HepG2 (cell line): ENCODE measurements around the gene ZDHHC7. TPM values are rescaled to one million over a fixed set of nuclear protein-coding genes. Genes with fewer than 3 reads are reported as not detected.

ENCODE experiments used
- ATAC-seq: fragments of 200-7000 bp; cut with Tn5 transposase; 3 replicates; pipeline ENCODE4 v1.9.1; 2020; ENCODE audit warnings: mild to moderate bottlenecking, moderate library complexity
- BruUV-seq: library from RNA; stranded (reverse); fragments of 400-500 nt; replicated peaks from 2 replicates; lab custom pipeline; 2021; lab: Mats Ljungman, UMichigan
- CTCF ChIA-PET: fragments of 300-600 bp; formaldehyde crosslinking; extraction: SDS; loops from one replicate; lab custom pipeline; 2021; ENCODE audit warnings: low total read pairs, inconsistent platforms, low intra/inter-chr PET ratio; lab: Yijun Ruan, JAX
- POLR2A ChIA-PET: fragments of 350-600 bp; sonication (Branson Sonifier 250); formaldehyde crosslinking; loops from one replicate; lab custom pipeline; 2020; ENCODE audit warnings: antibody characterized with exemption, inconsistent platforms; lab: Yijun Ruan, JAX
- DNase-seq: peaks from one replicate; pipeline ENCODE4 v3.0.0-alpha.2; 2015; ENCODE audit warnings: low spot score
- FAIRE-seq: peaks from 3 replicates; lab custom pipeline; 2011; peaks lifted over from hg19 to GRCh38; lab: Jason Lieb, UNC
- H2AFZ ChIP-seq: one replicate; pipeline ENCODE4 v1.6.1; 2011; ENCODE audit warnings: low read length, inconsistent platforms
- H3K27ac ChIP-seq: fragments of 300-600 bp; 3 replicates; pipeline ENCODE4 v1.8.0; 2011; ENCODE audit warnings: mixed run types, mild to moderate bottlenecking, mixed read lengths, low read length, inconsistent platforms; ENCODE audit not compliant: insufficient read depth; ENCODE audit errors: extremely low read length
- H3K27me3 ChIP-seq, 2 experiments: fragments of 200-600 bp in 1 of 2; 2 replicates in 1 of 2; 3 replicates in 1 of 2; pipeline versions ENCODE4 v1.6.0 to v1.8.0; 2011; ENCODE audit warnings: low read length in 2 of 2, mild to moderate bottlenecking in 2 of 2, moderate library complexity in 2 of 2, inconsistent platforms in 1 of 2; ENCODE audit not compliant: insufficient read depth in 2 of 2, control insufficient read depth in 1 of 2
- H3K36me3 ChIP-seq, 2 experiments: fragments of 200-600 bp in 1 of 2; replicated peaks in 1 of 2; 2 replicates in 1 of 2; 3 replicates in 1 of 2; pipeline versions ENCODE4 v1.5.1 to v1.8.0; 2011; ENCODE audit warnings: low read length in 2 of 2, inconsistent platforms in 1 of 2; ENCODE audit not compliant: insufficient read depth in 2 of 2, control insufficient read depth in 1 of 2
- H3K4me1 ChIP-seq: 2 replicates; pipeline ENCODE4 v1.5.1; 2012; ENCODE audit warnings: low read length, inconsistent platforms; ENCODE audit not compliant: insufficient read depth
- H3K4me2 ChIP-seq: 2 replicates; pipeline ENCODE4 v1.6.0; 2011; ENCODE audit warnings: low read depth, low read length, inconsistent platforms
- H3K4me3 ChIP-seq, 3 experiments: fragments of 200-600 bp in 1 of 3; sonication (generic), shearing (Covaris generic) in 1 of 3; replicated peaks in 1 of 3; 2 replicates each; pipeline ENCODE4 v1.5.1; 2011 to 2016; ENCODE audit warnings: low read length in 3 of 3, inconsistent platforms in 2 of 3, low read depth in 2 of 3, mild to moderate bottlenecking in 2 of 3, control low read depth in 1 of 3, mixed read lengths in 1 of 3; ENCODE audit not compliant: insufficient read depth in 1 of 3
- H3K79me2 ChIP-seq: one replicate; pipeline ENCODE4 v1.6.1; 2011; ENCODE audit warnings: low read length, inconsistent platforms; ENCODE audit not compliant: insufficient read depth
- H3K9ac ChIP-seq: 2 replicates; pipeline ENCODE4 v1.6.0; 2011; ENCODE audit warnings: mild to moderate bottlenecking, low read depth, low read length, inconsistent platforms; ENCODE audit not compliant: insufficient read depth
- H3K9me3 ChIP-seq: 2 replicates; pipeline ENCODE4 v1.5.1; 2012; ENCODE audit warnings: mild to moderate bottlenecking, low read length
- H4K20me1 ChIP-seq: 2 replicates; pipeline ENCODE4 v1.6.0; 2011; ENCODE audit warnings: inconsistent platforms, mild to moderate bottlenecking, low read length, moderate library complexity; ENCODE audit not compliant: insufficient read depth
- ARID2 ChIP-seq: sonication (generic); formaldehyde crosslinking; IDR thresholded peaks from 2 replicates; pipeline ENCODE4 v1.8.1; 2022; ENCODE audit warnings: mild to moderate bottlenecking, missing genetic modification reagents, borderline replicate concordance
- ARID3A ChIP-seq: IDR thresholded peaks from 2 replicates; pipeline ENCODE4 v1.6.1; 2012; ENCODE audit warnings: low read depth, low read length, improper control_type of control experiment
- ATF5 ChIP-seq: sonication (generic); formaldehyde crosslinking; IDR thresholded peaks from 2 replicates; pipeline ENCODE4 v1.4.0; 2020; ENCODE audit warnings: mild to moderate bottlenecking, low read depth, missing genetic modification reagents
- KAT8 ChIP-seq: IDR thresholded peaks from 2 replicates; pipeline ENCODE4 v1.6.1; 2016; ENCODE audit warnings: missing genetic modification reagents, missing compliant biosample characterization
- MTA1 ChIP-seq: sonication (generic); formaldehyde crosslinking; IDR thresholded peaks from 2 replicates; pipeline ENCODE4 v1.4.0; 2020; ENCODE audit warnings: missing genetic modification reagents, mild to moderate bottlenecking, borderline replicate concordance
- ONECUT2 ChIP-seq: sonication (generic); formaldehyde crosslinking; IDR thresholded peaks from 2 replicates; pipeline ENCODE4 v1.4.0; 2020; ENCODE audit warnings: missing genetic modification reagents
- RFX5 ChIP-seq: IDR thresholded peaks from 2 replicates; pipeline ENCODE4 v1.6.1; 2011; ENCODE audit warnings: low read depth, low read length, improper control_type of control experiment
- THAP8 ChIP-seq: sonication (generic); formaldehyde crosslinking; IDR thresholded peaks from 2 replicates; pipeline ENCODE4 v1.5.1; 2020; ENCODE audit warnings: missing genetic modification reagents, mild to moderate bottlenecking, borderline replicate concordance
- ZBTB21 ChIP-seq: sonication (generic); formaldehyde crosslinking; IDR thresholded peaks from 2 replicates; pipeline ENCODE4 v1.4.0; 2020; ENCODE audit warnings: missing genetic modification reagents
- ZFP36L2 ChIP-seq: sonication (generic); formaldehyde crosslinking; IDR thresholded peaks from 2 replicates; pipeline ENCODE4 v1.4.0; 2020; ENCODE audit warnings: missing genetic modification reagents
- ZFP41 ChIP-seq: sonication (generic); formaldehyde crosslinking; IDR thresholded peaks from 2 replicates; pipeline ENCODE4 v1.4.0; 2020; ENCODE audit warnings: mild to moderate bottlenecking, missing genetic modification reagents, borderline replicate concordance
- ZNF34 ChIP-seq: sonication (generic); formaldehyde crosslinking; IDR thresholded peaks from 2 replicates; pipeline ENCODE4 v1.4.0; 2020; ENCODE audit warnings: mild to moderate bottlenecking, missing genetic modification reagents, borderline replicate concordance
- ZNF414 ChIP-seq: sonication (generic); formaldehyde crosslinking; IDR thresholded peaks from 2 replicates; pipeline ENCODE4 v1.5.0; 2020; ENCODE audit warnings: missing genetic modification reagents
- ZNF441 ChIP-seq: sonication (generic); formaldehyde crosslinking; IDR thresholded peaks from 2 replicates; pipeline ENCODE4 v1.7.0; 2021; ENCODE audit warnings: missing genetic modification reagents, borderline replicate concordance
- ZNF543 ChIP-seq: sonication (generic); formaldehyde crosslinking; IDR thresholded peaks from 2 replicates; pipeline ENCODE4 v1.4.0; 2020; ENCODE audit warnings: mild to moderate bottlenecking, missing genetic modification reagents
- ZNF552 ChIP-seq: sonication (generic); formaldehyde crosslinking; IDR thresholded peaks from 2 replicates; pipeline ENCODE4 v1.9.0; 2022; ENCODE audit warnings: missing genetic modification reagents, mild to moderate bottlenecking, borderline replicate concordance
- ZNF569 ChIP-seq: sonication (generic); formaldehyde crosslinking; IDR thresholded peaks from 2 replicates; pipeline ENCODE4 v1.5.0; 2020; ENCODE audit warnings: mild to moderate bottlenecking, missing genetic modification reagents, moderate library complexity, borderline replicate concordance
- ZNF761 ChIP-seq: sonication (generic); formaldehyde crosslinking; conservative IDR thresholded peaks from 2 replicates; pipeline ENCODE4 v1.4.0; 2020; ENCODE audit warnings: mild to moderate bottlenecking, missing genetic modification reagents
- WGBS: methylation state at CpG from one replicate; pipeline ENCODE4 v1.1.6; 2017; ENCODE audit warnings: low lambda C conversion rate; 5-methylcytosine and 5-hydroxymethylcytosine counted together
- in situ Hi-C: cut with HindIII; loops from 2 replicates; pipeline ENCODE4 v1.10.0; 2017; ENCODE audit warnings: low pct_unique_long_range_greater_than_20kb; ENCODE audit not compliant: extremely low pct_ligation_motif_present
- intact Hi-C: fragments of 100-400 bp; cut with micrococcal nuclease; formaldehyde crosslinking; loops from one replicate; pipeline ENCODE4 v1.10.0; 2022; ENCODE audit not compliant: unreplicated experiment
- polyA plus RNA-seq, 8 experiments: library from polyadenylated mRNA; depleted of rRNA in 3 of 8; stranded (reverse) in 7 of 8; unstranded in 1 of 8; fragments of >200 nt; fragmentation: Illumina TruSeq in 4 of 8; extraction: Trizol in 4 of 8; gene quantifications; 2 replicates each; pipeline versions ENCODE4 v1.2.1 to v1.2.3, GENCODE V29; 2011 to 2016; ENCODE audit warnings: low read depth in 4 of 8, missing spikeins in 1 of 8, mixed read lengths in 1 of 8; ENCODE audit not compliant: insufficient read depth in 1 of 8
- total RNA-seq, 5 experiments: library from RNA; depleted of rRNA; stranded (reverse); fragments of >200 nt; fragmentation: Illumina TruSeq; extraction: Trizol; gene quantifications; 2 replicates each; pipeline ENCODE4 v1.2.3, GENCODE V29; 2016; ENCODE audit warnings: low read depth in 1 of 5

The ZDHHC7 gene
- total and polyA plus RNA-seq, 2 of the 13 experiments (the other 11 are each of a cell fraction or from before 2014, with no cell fraction given), result 46.8 to 67.6 TPM

- no peak for ATAC-seq
- CTCF ChIA-PET, result no interaction called here
Measured at GRCh38 chr16:85042606-85043005, 31.3 kb upstream of the ZDHHC7 start.

GRCh38 chr16:85042167-85042526 lies 30.8 kb upstream of the ZDHHC7 start:
- Histone ChIP-seq H3K79me2 (no peaks in the 10 kb centered on the region), H4K20me1 (no peaks in the 10 kb centered on the region), H3K4me1 (peaks cover 7% of the 10 kb centered on the region), H3K36me3 (no peaks in the 10 kb centered on the region), H3K27me3 (peaks cover 1 to 37% of the 10 kb centered on the region in 2 experiments; a peak in 3 of 5 replicates), H3K27ac (no peak overlapping the region), H3K4me3 (no peak overlapping the region), H2AFZ (no peak overlapping the region), H3K9ac (no peak overlapping the region), H3K4me2 (no peak overlapping the region), H3K9me3 (no peaks in the 10 kb centered on the region)
- no TSS peak for BruUV-seq
- ATAC-seq (no peak), DNase-seq (no peak), FAIRE-seq (no peak)
- POLR2A ChIA-PET, result no interaction called here
- in situ Hi-C loops, result no loop called here
- CTCF ChIA-PET, result no interaction called here
- 32% methylated on average over 6 of the region's 6 CpGs for WGBS
- intact Hi-C loops, result no loop called here
- TF ChIP-seq ARID2 (CRISPR knock-in tag), result no peak
- TF ChIP-seq THAP8 (CRISPR knock-in tag), result no peak
- TF ChIP-seq ZNF552, result no peak
- TF ChIP-seq MTA1 (CRISPR knock-in tag), result no peak
- no peak for TF ChIP-seq ZFP41 (CRISPR knock-in tag)
- no peak for TF ChIP-seq ZBTB21 (CRISPR knock-in tag)
- TF ChIP-seq ZNF569 (CRISPR knock-in tag), result no peak
- TF ChIP-seq ZFP36L2, result no peak
- TF ChIP-seq ZNF34 (CRISPR knock-in tag), result no peak
- no peak for TF ChIP-seq ATF5 (CRISPR knock-in tag)
- TF ChIP-seq ONECUT2 (CRISPR knock-in tag), result no peak
- no peak for TF ChIP-seq ARID3A

More at GRCh38 chr16:85042606-85043005, 31.3 kb upstream of the ZDHHC7 start:
- Histone ChIP-seq H3K27me3 (peaks cover 1 to 40% of the 10 kb centered on the region in 2 experiments; a peak in 3 of 5 replicates), H3K4me3 (no peak overlapping the region), H2AFZ (no peak overlapping the region), H3K79me2 (no peaks in the 10 kb centered on the region), H3K36me3 (no peaks in the 10 kb centered on the region), H3K27ac (no peak overlapping the region), H3K9ac (no peak overlapping the region), H3K4me1 (peaks cover 12% of the 10 kb centered on the region), H3K9me3 (no peaks in the 10 kb centered on the region), H3K4me2 (no peak overlapping the region), H4K20me1 (no peaks in the 10 kb centered on the region)
- 58% methylated on average over 6 of the region's 6 CpGs for WGBS
- no peak for DNase-seq
- BruUV-seq, result no TSS peak
- in situ Hi-C loops, result no loop called here
- POLR2A ChIA-PET, result no interaction called here
- TF ChIP-seq RFX5, result no peak
- no peak for TF ChIP-seq ZNF441 (CRISPR knock-in tag)
- no peak for TF ChIP-seq ZNF761
- TF ChIP-seq ZNF414, result no peak
- no peak for TF ChIP-seq ZNF543
- no peak for TF ChIP-seq KAT8 (CRISPR knock-in tag)
- FAIRE-seq, result no peak
- intact Hi-C loops, result no loop called here
